Measurements from ENCODE around the gene NEDD9. TPM values are rescaled to one million over a fixed set of nuclear protein-coding genes. Genes with fewer than 3 reads are reported as not detected.

Gene NEDD9
- total and polyA plus RNA-seq, 10 of the 15 experiments (the other 5 are each of a cell fraction or from before 2014, with no cell fraction given) = 4.9 to 92.6 (median 14.6) TPM

DNA sequence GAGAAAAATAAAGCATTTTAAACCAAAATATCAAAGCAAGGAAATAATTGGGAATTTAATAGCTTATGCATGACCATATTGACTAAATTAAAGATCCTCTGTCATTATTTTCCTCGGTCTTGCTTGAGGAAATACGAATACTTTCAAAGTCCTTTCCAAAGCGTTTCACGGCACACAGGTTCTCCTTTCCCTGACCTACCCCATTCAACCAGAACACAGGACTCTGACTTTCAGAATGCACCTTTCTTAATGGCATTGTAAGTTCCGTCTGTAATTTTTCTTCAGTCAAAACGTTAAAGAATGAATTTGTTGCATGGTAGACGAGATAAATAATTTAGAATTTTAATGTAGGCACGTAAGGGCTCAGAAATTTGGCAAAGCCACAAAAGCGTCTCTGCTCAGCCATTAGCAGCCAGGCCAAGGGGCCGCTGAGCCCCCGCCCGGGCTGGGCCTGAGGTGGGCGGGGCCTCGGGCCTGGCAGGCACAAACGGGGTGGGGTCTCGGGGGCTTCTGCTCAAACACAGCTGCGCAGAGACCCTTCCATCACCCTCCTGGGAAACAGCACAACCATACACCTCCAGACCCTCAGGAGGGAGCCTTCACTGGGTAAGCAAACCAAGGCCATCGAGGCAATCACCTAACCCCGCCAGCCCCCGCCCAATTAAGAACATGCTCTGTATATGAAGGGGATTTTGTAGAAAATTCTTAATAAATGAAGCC lies 3.4 kb downstream of the NEDD9 start:
- Histone ChIP-seq H3K27me3 (replicated peaks in 1 of 2; ENCODE audit: control insufficient read depth in 2 of 2, insufficient read depth in 2 of 2, low read length in 1 of 2) (no peaks in the 10 kb centered on the region), H3K27ac (ENCODE audit: control insufficient read depth, insufficient read depth) (no peak overlapping the region), H3K4me2 (ENCODE audit: control insufficient read depth, insufficient read depth) (peak overlapping the region; percentile 26; the same call in 1 of the 2 replicates), H3K9ac (ENCODE audit: control insufficient read depth, insufficient read depth, low read length) (no peak overlapping the region), H3K79me2 (ENCODE audit: control insufficient read depth, insufficient read depth, low read length) (peaks cover 55% of the 10 kb centered on the region), H3K9me3 (replicated peaks; ENCODE audit: control insufficient read depth, insufficient read depth, low read length) (peaks cover 14% of the 10 kb centered on the region), H2AFZ (ENCODE audit: control insufficient read depth, low read depth, low read length) (no peak overlapping the region), H3K4me3 (peak overlapping the region; percentile 12; the same call in 1 of the 2 replicates), H3K36me3 (ENCODE audit: control insufficient read depth in 2 of 2, insufficient read depth in 2 of 2, low read length in 1 of 2) (no peaks in the 10 kb centered on the region; a peak in 2 of 4 replicates), H4K20me1 (ENCODE audit: control insufficient read depth, insufficient read depth) (no peaks in the 10 kb centered on the region), H3K4me1 (ENCODE audit: control insufficient read depth, insufficient read depth, low read length) (peaks cover 12% of the 10 kb centered on the region)
- FAIRE-seq (no peak), ATAC-seq (no peak), DNase-seq (ENCODE audit: low read depth, low spot score) (no peak)
- in situ Hi-C loops (cut with MboI) = no loop called here
- ChIA-PET RAD21 (ENCODE audit: unreplicated experiment) (interaction anchor here (1.5 to 4.1 kb wide), 3 partner anchors 62 to 231 kb away, joined by 3 to 25 read pairs (median 11); no protein-coding TSS in a partner anchor), SMC1A (ENCODE audit: uncharacterized antibody, unreplicated experiment) (interaction anchor here (1.8 to 9.0 kb wide), 10 partner anchors 8 to 266 kb away, joined by 7 to 99 read pairs (median 42); no protein-coding TSS in a partner anchor), CTCF (interaction anchor here (2.3 kb wide), 1 partner anchor 48 kb away, joined by 10 read pairs; no protein-coding TSS in a partner anchor), POLR2A (interaction anchor here (8.0 kb wide), 1 partner anchor 48 kb away, joined by 67 read pairs; no protein-coding TSS in a partner anchor)
- BruUV-seq (replicated peaks) = no TSS peak
- TF ChIP-seq ZBED1 (IDR thresholded peaks at IDR 0.05; ENCODE audit: borderline replicate concordance) (no peak), STAT1 (conservative IDR thresholded peaks at IDR 0.05) (no peak), TCF12 (IDR thresholded peaks at IDR 0.05; ENCODE audit: low read depth, low read length) (no peak), CHD1 (IDR thresholded peaks at IDR 0.05; ENCODE audit: low read depth, low read length) (no peak), SMC3 (IDR thresholded peaks at IDR 0.05; ENCODE audit: borderline replicate concordance, low read length) (no peak), ZNF217 (IDR thresholded peaks at IDR 0.05) (no peak), JUNB (IDR thresholded peaks at IDR 0.05) (no peak), PML (IDR thresholded peaks at IDR 0.05; ENCODE audit: low read length) (no peak), KAT2A (conservative IDR thresholded peaks at IDR 0.05; ENCODE audit: control insufficient read depth, low read depth, low read length) (no peak), IKZF1 (conservative IDR thresholded peaks at IDR 0.05) (no peak), LARP7 (IDR thresholded peaks at IDR 0.05) (no peak), WRNIP1 (IDR thresholded peaks at IDR 0.05; ENCODE audit: borderline replicate concordance, low read depth, low read length) (no peak), TBL1XR1 (IDR thresholded peaks at IDR 0.05; ENCODE audit: low read depth, low read length) (no peak), CHD4 (IDR thresholded peaks at IDR 0.05) (no peak), NRF1 (conservative IDR thresholded peaks at IDR 0.05; ENCODE audit: low read depth, low read length) (no peak)
- TF ChIP-seq, protein P1, sequence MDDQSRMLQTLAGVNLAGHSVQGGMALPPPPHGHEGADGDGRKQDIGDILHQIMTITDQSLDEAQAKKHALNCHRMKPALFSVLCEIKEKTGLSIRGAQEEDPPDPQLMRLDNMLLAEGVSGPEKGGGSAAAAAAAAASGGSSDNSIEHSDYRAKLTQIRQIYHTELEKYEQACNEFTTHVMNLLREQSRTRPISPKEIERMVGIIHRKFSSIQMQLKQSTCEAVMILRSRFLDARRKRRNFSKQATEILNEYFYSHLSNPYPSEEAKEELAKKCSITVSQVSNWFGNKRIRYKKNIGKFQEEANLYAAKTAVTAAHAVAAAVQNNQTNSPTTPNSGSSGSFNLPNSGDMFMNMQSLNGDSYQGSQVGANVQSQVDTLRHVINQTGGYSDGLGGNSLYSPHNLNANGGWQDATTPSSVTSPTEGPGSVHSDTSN (IDR thresholded peaks at IDR 0.05; ENCODE audit: insufficient replicate concordance, low read depth, low read length) = no peak
- TF ChIP-seq, protein P2, sequence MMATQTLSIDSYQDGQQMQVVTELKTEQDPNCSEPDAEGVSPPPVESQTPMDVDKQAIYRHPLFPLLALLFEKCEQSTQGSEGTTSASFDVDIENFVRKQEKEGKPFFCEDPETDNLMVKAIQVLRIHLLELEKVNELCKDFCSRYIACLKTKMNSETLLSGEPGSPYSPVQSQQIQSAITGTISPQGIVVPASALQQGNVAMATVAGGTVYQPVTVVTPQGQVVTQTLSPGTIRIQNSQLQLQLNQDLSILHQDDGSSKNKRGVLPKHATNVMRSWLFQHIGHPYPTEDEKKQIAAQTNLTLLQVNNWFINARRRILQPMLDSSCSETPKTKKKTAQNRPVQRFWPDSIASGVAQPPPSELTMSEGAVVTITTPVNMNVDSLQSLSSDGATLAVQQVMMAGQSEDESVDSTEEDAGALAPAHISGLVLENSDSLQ (IDR thresholded peaks at IDR 0.05) = no peak
- TF ChIP-seq, protein P3, sequence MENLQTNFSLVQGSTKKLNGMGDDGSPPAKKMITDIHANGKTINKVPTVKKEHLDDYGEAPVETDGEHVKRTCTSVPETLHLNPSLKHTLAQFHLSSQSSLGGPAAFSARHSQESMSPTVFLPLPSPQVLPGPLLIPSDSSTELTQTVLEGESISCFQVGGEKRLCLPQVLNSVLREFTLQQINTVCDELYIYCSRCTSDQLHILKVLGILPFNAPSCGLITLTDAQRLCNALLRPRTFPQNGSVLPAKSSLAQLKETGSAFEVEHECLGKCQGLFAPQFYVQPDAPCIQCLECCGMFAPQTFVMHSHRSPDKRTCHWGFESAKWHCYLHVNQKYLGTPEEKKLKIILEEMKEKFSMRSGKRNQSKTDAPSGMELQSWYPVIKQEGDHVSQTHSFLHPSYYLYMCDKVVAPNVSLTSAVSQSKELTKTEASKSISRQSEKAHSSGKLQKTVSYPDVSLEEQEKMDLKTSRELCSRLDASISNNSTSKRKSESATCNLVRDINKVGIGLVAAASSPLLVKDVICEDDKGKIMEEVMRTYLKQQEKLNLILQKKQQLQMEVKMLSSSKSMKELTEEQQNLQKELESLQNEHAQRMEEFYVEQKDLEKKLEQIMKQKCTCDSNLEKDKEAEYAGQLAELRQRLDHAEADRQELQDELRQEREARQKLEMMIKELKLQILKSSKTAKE (IDR thresholded peaks at IDR 0.05; ENCODE audit: low read depth, poor library complexity, severe bottlenecking) = no peak
- TF ChIP-seq, protein P4, sequence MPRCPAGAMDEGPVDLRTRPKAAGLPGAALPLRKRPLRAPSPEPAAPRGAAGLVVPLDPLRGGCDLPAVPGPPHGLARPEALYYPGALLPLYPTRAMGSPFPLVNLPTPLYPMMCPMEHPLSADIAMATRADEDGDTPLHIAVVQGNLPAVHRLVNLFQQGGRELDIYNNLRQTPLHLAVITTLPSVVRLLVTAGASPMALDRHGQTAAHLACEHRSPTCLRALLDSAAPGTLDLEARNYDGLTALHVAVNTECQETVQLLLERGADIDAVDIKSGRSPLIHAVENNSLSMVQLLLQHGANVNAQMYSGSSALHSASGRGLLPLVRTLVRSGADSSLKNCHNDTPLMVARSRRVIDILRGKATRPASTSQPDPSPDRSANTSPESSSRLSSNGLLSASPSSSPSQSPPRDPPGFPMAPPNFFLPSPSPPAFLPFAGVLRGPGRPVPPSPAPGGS (IDR thresholded peaks at IDR 0.05; ENCODE audit: borderline replicate concordance, insufficient read depth, low read depth, low read length, poor library complexity, severe bottlenecking) = no peak
- WGBS (ENCODE audit: insufficient coverage, insufficient replicate concordance, low lambda C conversion rate, missing lambda C conversion rate) = 97% methylated on average over 20 of the region's 20 CpGs
- intact Hi-C loops (cut with micrococcal nuclease; ENCODE audit: unreplicated experiment) = no loop called here

All from GM12878 (cell line).